ENCODE data around the gene ITPR2.

Gene ITPR2

GRCh38 chr12:26499979-26500640 is 332.9 kb downstream of the ITPR2 start:
- DNase-seq, result no peak

- DNase-seq, result no peak
Measured at GRCh38 chr12:26496170-26496569, 336.8 kb downstream of the ITPR2 start.

- DNase-seq, result no peak
Measured at GRCh38 chr12:26493656-26494055, 339.3 kb downstream of the ITPR2 start.

GRCh38 chr12:26492406-26492805 is 340.6 kb downstream of the ITPR2 start:
- no peak for DNase-seq

GRCh38 chr12:26489908-26490307 is 343.1 kb downstream of the ITPR2 start:
- no peak for DNase-seq

GRCh38 chr12:26488351-26488750 is 344.6 kb downstream of the ITPR2 start:
- DNase-seq, result no peak

- DNase-seq, result peak in 1 of 2 donors; percentile 49
Measured at GRCh38 chr12:26473291-26473690, 359.7 kb downstream of the ITPR2 start.

GRCh38 chr12:26471560-26471959 is 361.4 kb downstream of the ITPR2 start:
- peak; percentile 13 to 21 for DNase-seq

- DNase-seq, result no peak
Measured at GRCh38 chr12:26469421-26470180, 363.4 kb downstream of the ITPR2 start.

- DNase-seq, result no peak
Measured at GRCh38 chr12:26467351-26467750, 365.6 kb downstream of the ITPR2 start.

GRCh38 chr12:26466726-26467125 is 366.3 kb downstream of the ITPR2 start:
- DNase-seq, result no peak

- DNase-seq, result no peak
Measured at GRCh38 chr12:26465419-26466097, 367.4 kb downstream of the ITPR2 start.

- no peak for DNase-seq
Measured at GRCh38 chr12:26461776-26462175, 371.2 kb downstream of the ITPR2 start.

- no peak for DNase-seq
Measured at GRCh38 chr12:26460361-26460760, 372.6 kb downstream of the ITPR2 start.

GRCh38 chr12:26455936-26456574 is 376.9 kb downstream of the ITPR2 start:
- DNase-seq, result peak in 1 of 2 donors; percentile 20

- no peak for DNase-seq
Measured at GRCh38 chr12:26453246-26453645, 379.7 kb downstream of the ITPR2 start.

GRCh38 chr12:26452511-26452910 is 380.5 kb downstream of the ITPR2 start:
- no peak for DNase-seq

GRCh38 chr12:26451763-26452162 is 381.2 kb downstream of the ITPR2 start:
- no peak for DNase-seq

- no peak for DNase-seq
Measured at GRCh38 chr12:26445909-26446308, 387.1 kb downstream of the ITPR2 start.

- DNase-seq, result no peak
Measured at GRCh38 chr12:26443309-26443708, 389.7 kb downstream of the ITPR2 start.

- DNase-seq, result no peak
Measured at GRCh38 chr12:26441434-26441833, 391.6 kb downstream of the ITPR2 start.

GRCh38 chr12:26435069-26435404 is 398.0 kb downstream of the ITPR2 start:
- no peak for DNase-seq

GRCh38 chr12:26434299-26435068 is 398.5 kb downstream of the ITPR2 start:
- peak; percentile 10 to 13 for DNase-seq

All from CD4-positive, alpha-beta T cell treated with Interferon alpha-2 for 1 hour (primary cell).